K562 (cell line): ENCODE measurements around the gene ZNF384. TPM values are rescaled to one million over a fixed set of nuclear protein-coding genes. Genes with fewer than 3 reads are reported as not detected.

Experiments used
- CREM ChIP-seq: IDR thresholded peaks from 2 replicates; pipeline ENCODE4 v1.6.1; 2014; ENCODE audit warnings: antibody characterized with exemption, low read depth
- ILF3 ChIP-seq: fragments of 450-650 bp; IDR thresholded peaks from 2 replicates; pipeline ENCODE4 v1.6.1; 2018; ENCODE audit warnings: antibody characterized with exemption, mild to moderate bottlenecking, moderate library complexity, borderline replicate concordance
- KLF1 ChIP-seq: fragments of 450-650 bp; IDR thresholded peaks from 2 replicates; pipeline ENCODE4 v1.6.1; 2016; ENCODE audit warnings: missing genetic modification characterization, missing compliant biosample characterization
- TARDBP ChIP-seq: fragments of 450-650 bp; IDR thresholded peaks from 2 replicates; pipeline ENCODE4 v1.6.1; 2016
- TFE3 ChIP-seq: fragments of 450-650 bp; formaldehyde crosslinking; IDR thresholded peaks from 2 replicates; pipeline ENCODE4 v1.4.0; 2020; ENCODE audit warnings: mild to moderate bottlenecking, mixed read lengths
- VEZF1 ChIP-seq: fragments of 200-800 bp; sonication (Bioruptor generic); IDR thresholded peaks from 2 replicates; pipeline ENCODE4 v1.6.1; 2017; ENCODE audit warnings: missing genetic modification characterization, missing compliant biosample characterization
- ZNF263 ChIP-seq: sonication (generic); formaldehyde crosslinking; IDR thresholded peaks from 2 replicates; pipeline ENCODE4 v1.8.0; 2022; ENCODE audit warnings: mild to moderate bottlenecking, missing genetic modification reagents, borderline replicate concordance
- ZNF507 ChIP-seq: conservative IDR thresholded peaks from 2 replicates; pipeline ENCODE4 v1.6.1; 2017; ENCODE audit warnings: missing genetic modification characterization, missing compliant biosample characterization
- ZZZ3 ChIP-seq: fragments of 450-650 bp; IDR thresholded peaks from 2 replicates; pipeline ENCODE4 v1.6.1; 2016; ENCODE audit warnings: antibody characterized with exemption, mild to moderate bottlenecking, moderate library complexity
- polyA plus RNA-seq, 8 experiments: library from polyadenylated mRNA; depleted of rRNA in 4 of 8; stranded (reverse) in 5 of 8; unstranded in 3 of 8; fragments of >200 nt; fragmentation: Nextera tagmentation in 2 of 8; fragmentation: Illumina TruSeq in 1 of 8; extraction: Ambion mirVana in 2 of 8; extraction: Trizol in 1 of 8; gene quantifications; 2 replicates each; pipeline versions ENCODE4 v1.2.1 to v1.2.3, GENCODE V29; 2011 to 2014; ENCODE audit warnings: inconsistent platforms in 1 of 8, missing spikeins in 1 of 8
- total RNA-seq, 7 experiments: library from RNA; depleted of rRNA in 6 of 7; stranded (reverse); fragments of >200 nt in 6 of 7; fragmentation: Illumina TruSeq in 2 of 7; extraction: Trizol in 2 of 7; gene quantifications; 2 replicates each; pipeline versions ENCODE4 v1.2.1 to v1.2.3, GENCODE V29; 2011 to 2021; ENCODE audit warnings: low replicate concordance in 1 of 7
- TF ChIP-seq, protein P1 (sequence below), 2 experiments: fragments of 450-650 bp; IDR thresholded peaks; 2 replicates each; pipeline ENCODE4 v1.6.1; 2016; ENCODE audit warnings: mild to moderate bottlenecking in 2 of 2, borderline replicate concordance in 1 of 2, low read depth in 1 of 2, moderate library complexity in 1 of 2
- TF ChIP-seq, protein P2 (sequence below): fragments of 450-650 bp; IDR thresholded peaks from 2 replicates; pipeline ENCODE4 v1.6.1; 2018; ENCODE audit not compliant: partially characterized antibody

Gene ZNF384
- total and polyA plus RNA-seq, 9 of the 15 experiments (the other 6 are each of a cell fraction or from before 2014, with no cell fraction given): 0.36 to 64.8 (median 21.3) TPM

- TF ChIP-seq, protein P1, sequence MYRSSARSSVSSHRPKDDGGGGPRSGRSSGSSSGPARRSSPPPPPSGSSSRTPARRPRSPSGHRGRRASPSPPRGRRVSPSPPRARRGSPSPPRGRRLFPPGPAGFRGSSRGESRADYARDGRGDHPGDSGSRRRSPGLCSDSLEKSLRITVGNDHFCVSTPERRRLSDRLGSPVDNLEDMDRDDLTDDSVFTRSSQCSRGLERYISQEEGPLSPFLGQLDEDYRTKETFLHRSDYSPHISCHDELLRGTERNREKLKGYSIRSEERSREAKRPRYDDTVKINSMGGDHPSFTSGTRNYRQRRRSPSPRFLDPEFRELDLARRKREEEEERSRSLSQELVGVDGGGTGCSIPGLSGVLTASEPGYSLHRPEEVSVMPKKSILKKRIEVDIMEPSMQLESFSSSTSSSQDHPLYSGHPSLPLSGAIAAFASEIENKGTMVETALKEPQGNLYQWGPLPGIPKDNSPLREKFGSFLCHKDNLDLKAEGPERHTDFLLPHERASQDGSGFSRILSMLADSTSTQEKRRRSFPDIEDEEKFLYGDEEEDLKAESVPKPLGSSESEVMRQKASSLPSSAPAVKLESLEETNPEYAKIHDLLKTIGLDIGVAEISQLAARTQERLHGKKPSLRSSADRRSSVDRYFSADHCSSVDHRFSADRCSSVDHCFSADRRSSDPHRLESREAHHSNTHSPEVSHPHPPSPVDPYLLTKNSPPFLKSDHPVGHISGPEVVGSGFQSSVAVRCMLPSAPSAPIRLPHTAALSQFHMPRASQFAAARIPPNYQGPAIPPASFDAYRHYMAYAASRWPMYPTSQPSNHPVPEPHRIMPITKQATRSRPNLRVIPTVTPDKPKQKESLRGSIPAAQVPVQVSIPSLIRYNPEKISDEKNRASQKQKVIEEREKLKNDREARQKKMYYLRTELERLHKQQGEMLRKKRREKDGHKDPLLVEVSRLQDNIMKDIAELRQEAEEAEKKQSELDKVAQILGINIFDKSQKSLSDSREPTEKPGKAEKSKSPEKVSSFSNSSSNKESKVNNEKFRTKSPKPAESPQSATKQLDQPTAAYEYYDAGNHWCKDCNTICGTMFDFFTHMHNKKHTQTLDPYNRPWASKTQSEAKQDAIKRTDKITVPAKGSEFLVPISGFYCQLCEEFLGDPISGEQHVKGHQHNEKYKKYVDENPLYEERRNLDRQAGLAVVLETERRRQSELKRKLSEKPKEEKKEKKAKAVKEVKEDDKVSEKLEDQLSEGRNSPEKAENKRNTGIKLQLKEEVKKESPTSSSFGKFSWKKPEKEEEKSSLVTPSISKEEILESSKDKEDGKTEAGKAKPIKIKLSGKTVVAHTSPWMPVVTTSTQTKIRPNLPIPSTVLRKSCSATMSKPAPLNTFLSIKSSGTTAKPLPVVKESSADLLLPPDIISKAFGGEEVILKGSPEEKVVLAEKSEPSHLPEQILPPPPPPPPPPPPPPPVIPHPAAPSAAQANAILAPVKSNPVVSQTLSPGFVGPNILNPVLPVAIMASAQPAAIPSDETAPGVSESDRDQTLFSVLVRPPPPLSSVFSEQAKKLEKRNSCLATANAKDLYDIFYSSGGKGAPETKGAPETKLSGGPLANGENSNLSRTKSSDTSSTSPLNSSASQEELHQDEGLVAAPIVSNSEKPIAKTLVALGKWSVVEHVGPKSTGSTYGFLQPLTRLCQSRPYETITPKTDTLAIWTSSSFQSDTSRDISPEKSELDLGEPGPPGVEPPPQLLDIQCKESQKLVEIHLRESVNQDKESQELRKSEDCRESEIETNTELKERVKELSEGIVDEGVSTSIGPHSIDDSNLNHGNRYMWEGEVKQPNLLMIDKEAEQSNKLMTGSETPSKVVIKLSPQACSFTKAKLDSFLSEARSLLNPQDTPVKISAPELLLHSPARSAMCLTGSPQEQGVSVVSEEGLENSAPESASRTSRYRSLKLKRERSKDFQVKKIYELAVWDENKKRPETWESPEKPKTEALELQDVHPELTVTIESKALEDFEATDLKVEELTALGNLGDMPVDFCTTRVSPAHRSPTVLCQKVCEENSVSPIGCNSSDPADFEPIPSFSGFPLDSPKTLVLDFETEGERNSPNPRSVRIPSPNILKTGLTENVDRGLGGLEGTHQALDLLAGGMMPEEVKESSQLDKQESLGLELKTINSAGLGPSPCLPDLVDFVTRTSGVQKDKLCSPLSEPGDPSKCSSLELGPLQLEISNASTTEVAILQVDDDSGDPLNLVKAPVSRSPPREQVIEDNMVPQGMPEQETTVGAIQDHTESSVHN (IDR thresholded peaks at IDR 0.05; ENCODE audit: borderline replicate concordance in 1 of 2, low read depth in 1 of 2): no peak
- no peak for TF ChIP-seq ILF3
- TF ChIP-seq ZNF263 (CRISPR knock-in tag): peak; percentile 89
- peak; percentile 99 for TF ChIP-seq CREM
- no peak for TF ChIP-seq TARDBP
- peak; percentile 100 for TF ChIP-seq VEZF1 (CRISPR knock-in tag)
- no peak for TF ChIP-seq ZZZ3
- TF ChIP-seq, protein P2, sequence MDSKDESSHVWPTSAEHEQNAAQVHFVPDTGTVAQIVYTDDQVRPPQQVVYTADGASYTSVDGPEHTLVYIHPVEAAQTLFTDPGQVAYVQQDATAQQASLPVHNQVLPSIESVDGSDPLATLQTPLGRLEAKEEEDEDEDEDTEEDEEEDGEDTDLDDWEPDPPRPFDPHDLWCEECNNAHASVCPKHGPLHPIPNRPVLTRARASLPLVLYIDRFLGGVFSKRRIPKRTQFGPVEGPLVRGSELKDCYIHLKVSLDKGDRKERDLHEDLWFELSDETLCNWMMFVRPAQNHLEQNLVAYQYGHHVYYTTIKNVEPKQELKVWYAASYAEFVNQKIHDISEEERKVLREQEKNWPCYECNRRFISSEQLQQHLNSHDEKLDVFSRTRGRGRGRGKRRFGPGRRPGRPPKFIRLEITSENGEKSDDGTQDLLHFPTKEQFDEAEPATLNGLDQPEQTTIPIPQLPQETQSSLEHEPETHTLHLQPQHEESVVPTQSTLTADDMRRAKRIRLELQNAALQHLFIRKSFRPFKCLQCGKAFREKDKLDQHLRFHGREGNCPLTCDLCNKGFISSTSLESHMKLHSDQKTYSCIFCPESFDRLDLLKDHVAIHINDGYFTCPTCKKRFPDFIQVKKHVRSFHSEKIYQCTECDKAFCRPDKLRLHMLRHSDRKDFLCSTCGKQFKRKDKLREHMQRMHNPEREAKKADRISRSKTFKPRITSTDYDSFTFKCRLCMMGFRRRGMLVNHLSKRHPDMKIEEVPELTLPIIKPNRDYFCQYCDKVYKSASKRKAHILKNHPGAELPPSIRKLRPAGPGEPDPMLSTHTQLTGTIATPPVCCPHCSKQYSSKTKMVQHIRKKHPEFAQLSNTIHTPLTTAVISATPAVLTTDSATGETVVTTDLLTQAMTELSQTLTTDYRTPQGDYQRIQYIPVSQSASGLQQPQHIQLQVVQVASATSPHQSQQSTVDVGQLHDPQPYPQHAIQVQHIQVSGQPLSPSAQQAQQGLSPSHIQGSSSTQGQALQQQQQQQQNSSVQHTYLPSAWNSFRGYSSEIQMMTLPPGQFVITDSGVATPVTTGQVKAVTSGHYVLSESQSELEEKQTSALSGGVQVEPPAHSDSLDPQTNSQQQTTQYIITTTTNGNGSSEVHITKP: peak; percentile 10
- no peak for TF ChIP-seq TFE3
- TF ChIP-seq ZNF507: no peak
- TF ChIP-seq KLF1 (tag): no peak
Observed at GRCh38 chr12:6688999-6689882, at the start of gene ZNF384 (continued).
